DOHH2 (cell line): ENCODE data around the gene NPAS3.

Source experiments
- CTCF ChIP-seq: fragments of 200-600 bp; sonication (generic); IDR thresholded peaks from one replicate; pipeline ENCODE4 v1.5.1; 2014; ENCODE audit warnings: antibody characterized with exemption, mild to moderate bottlenecking, low read depth, low read length; ENCODE audit not compliant: poor library complexity, severe bottlenecking
- EZH2phosphoT487 ChIP-seq: fragments of 200-600 bp; sonication (generic); IDR thresholded peaks from 2 replicates; pipeline ENCODE4 v1.6.1; 2017; ENCODE audit warnings: borderline replicate concordance, mild to moderate bottlenecking, antibody characterized with exemption, low read length, moderate library complexity, mixed read lengths

- TF ChIP-seq CTCF (no peak), EZH2phosphoT487 (no peak)
These were observed 298.5 kb downstream of the NPAS3 start for GRCh38 chr14:33237115-33237740.
